ENCODE data around the gene PPP1R17.

- no peak for TF ChIP-seq CTCF (IDR thresholded peaks at IDR 0.05)
- TF ChIP-seq ZFX (IDR thresholded peaks at IDR 0.05; ENCODE audit: borderline replicate concordance) = no peak
Observed at GRCh38 chr7:31707089-31707488, 20.1 kb downstream of the PPP1R17 start.

All from 22Rv1 (cell line).